Measurements from ENCODE around the gene USP44.

GRCh38 chr12:95516757-95517156, 34.5 kb downstream of the USP44 start:
- TF ChIP-seq POLR2A (IDR thresholded peaks at IDR 0.05; ENCODE audit: low read depth, low read length) (no peak), POLR2AphosphoS5 (IDR thresholded peaks at IDR 0.05; ENCODE audit: insufficient read depth, low read depth, low read length) (no peak), MAX (IDR thresholded peaks at IDR 0.05; ENCODE audit: insufficient read depth, insufficient read length) (no peak), FOS (IDR thresholded peaks at IDR 0.05; ENCODE audit: borderline replicate concordance, insufficient read depth, low read length) (no peak), EZH2 (IDR thresholded peaks at IDR 0.05; ENCODE audit: borderline replicate concordance, low read depth, low read length, severe bottlenecking) (no peak)
- TF ChIP-seq, protein P1, sequence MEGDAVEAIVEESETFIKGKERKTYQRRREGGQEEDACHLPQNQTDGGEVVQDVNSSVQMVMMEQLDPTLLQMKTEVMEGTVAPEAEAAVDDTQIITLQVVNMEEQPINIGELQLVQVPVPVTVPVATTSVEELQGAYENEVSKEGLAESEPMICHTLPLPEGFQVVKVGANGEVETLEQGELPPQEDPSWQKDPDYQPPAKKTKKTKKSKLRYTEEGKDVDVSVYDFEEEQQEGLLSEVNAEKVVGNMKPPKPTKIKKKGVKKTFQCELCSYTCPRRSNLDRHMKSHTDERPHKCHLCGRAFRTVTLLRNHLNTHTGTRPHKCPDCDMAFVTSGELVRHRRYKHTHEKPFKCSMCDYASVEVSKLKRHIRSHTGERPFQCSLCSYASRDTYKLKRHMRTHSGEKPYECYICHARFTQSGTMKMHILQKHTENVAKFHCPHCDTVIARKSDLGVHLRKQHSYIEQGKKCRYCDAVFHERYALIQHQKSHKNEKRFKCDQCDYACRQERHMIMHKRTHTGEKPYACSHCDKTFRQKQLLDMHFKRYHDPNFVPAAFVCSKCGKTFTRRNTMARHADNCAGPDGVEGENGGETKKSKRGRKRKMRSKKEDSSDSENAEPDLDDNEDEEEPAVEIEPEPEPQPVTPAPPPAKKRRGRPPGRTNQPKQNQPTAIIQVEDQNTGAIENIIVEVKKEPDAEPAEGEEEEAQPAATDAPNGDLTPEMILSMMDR (IDR thresholded peaks at IDR 0.05; ENCODE audit: extremely low read depth in 1 of 2, insufficient read depth in 1 of 2, low read depth in 1 of 2, low read length in 2 of 2) = no peak

Data from endothelial cell of umbilical vein (primary cell).